A375 (cell line): ENCODE results near the gene IL15RA. TPM values are rescaled to one million over a fixed set of nuclear protein-coding genes. Genes with fewer than 3 reads are reported as not detected.

Experiments used
- small RNA-seq: library from RNA; depleted of rRNA; stranded (forward); fragments of <200 nt; gene quantifications from one replicate; pipeline ENCODE3, GENCODE V24; 2014
- total RNA-seq: library from RNA; depleted of rRNA; stranded (reverse); fragments of >200 nt; shearing (Covaris generic); gene quantifications from 2 replicates; pipeline ENCODE4 v1.2.3, GENCODE V29; 2014; rRNA removed

The IL15RA gene, protein sequence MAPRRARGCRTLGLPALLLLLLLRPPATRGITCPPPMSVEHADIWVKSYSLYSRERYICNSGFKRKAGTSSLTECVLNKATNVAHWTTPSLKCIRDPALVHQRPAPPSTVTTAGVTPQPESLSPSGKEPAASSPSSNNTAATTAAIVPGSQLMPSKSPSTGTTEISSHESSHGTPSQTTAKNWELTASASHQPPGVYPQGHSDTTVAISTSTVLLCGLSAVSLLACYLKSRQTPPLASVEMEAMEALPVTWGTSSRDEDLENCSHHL
- 3.9 and 5.7 TPM in 2 replicates for total RNA-seq

DNA sequence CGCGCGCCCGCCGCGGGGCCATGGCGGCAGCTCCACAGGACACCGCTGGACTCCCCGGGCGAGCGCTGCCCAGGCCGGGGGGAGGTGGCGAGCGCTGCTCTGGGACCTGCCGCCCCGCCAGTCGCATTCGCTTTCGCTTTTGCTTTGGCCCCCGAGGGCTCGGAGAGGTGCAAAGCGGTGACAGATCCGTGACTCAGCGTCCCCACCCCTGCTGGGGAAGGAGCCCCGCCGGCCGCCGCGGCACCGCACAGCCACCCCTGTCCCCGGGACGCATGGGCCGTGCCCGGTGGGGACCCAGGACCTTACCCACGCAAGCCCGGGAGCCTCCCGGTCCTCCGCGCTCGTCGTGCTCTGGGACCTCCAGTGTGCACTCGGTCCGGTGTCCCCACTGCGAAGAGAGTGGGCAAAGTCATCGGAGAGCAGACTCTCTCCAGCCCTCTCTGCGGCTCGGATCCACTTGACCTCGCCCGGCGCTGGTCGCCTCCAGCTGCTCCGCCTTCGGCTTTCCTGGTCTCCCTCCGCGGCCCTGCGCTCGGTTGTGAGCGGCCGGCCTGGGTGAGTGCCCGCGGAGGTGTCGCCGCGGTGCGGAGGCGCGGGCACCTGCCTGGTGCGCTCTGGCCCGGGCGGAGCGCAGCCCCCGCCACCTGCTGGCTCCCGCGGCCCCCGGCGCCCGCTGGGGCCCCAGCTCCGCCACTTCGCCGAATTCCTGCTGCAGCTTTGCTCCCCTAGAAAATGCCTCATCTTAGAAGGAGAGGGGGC, at the start of gene IL15RA:
IL15RA (minus strand) TSS at position 73 of the 759 bp plus-strand sequence; CDS start at position 22, 51 bp downstream.

Small RNAs within 50 kb of the gene (small RNA-seq; reads per million reads assigned to genes)
- gene RF00397, result not detected

Other genes with a start within 250 kb of the IL15RA start
- 152 and 176 TPM in 2 replicates for gene GDI2, start 164.1 kb downstream of the IL15RA start, total RNA-seq
- gene ANKRD16, start 87.7 kb downstream of the IL15RA start, total RNA-seq, result 8.9 and 13.0 TPM in 2 replicates
- gene FBH1, start 87.3 kb downstream of the IL15RA start, total RNA-seq, result 38.3 and 42.5 TPM in 2 replicates
- not detected in 2 replicates for gene IL2RA, start 84.8 kb upstream of the IL15RA start, total RNA-seq
- 47.6 and 53.4 TPM in 2 replicates for gene RBM17, start 111.5 kb upstream of the IL15RA start, total RNA-seq
- gene PFKFB3, start 225.4 kb upstream of the IL15RA start, total RNA-seq, result 22.5 and 23.0 TPM in 2 replicates